Activated T-helper 1 cell treated with anti-CD3 and anti-CD28 coated beads, Interleukin-2, amount 50 U/mL, for 16 hours (primary cell): Measurements from ENCODE around the gene NDUFS6.
"Not testable (repeated sequence)": the region's sequence is repeated elsewhere in the genome, so short reads cannot be mapped to it uniquely, and the experiment has no call there.

ENCODE experiments used
- DNase-seq, 2 donors: peaks; one replicate each; pipeline ENCODE4 v3.0.0-alpha.2; 2020; ENCODE audit warnings: low read depth in 1 of 2, low spot score in 1 of 2

The NDUFS6 gene

GRCh38 chr5:1815071-1815786 is 14.0 kb downstream of the NDUFS6 start:
- DNase-seq: no peak

GRCh38 chr5:1815881-1816292 is 14.7 kb downstream of the NDUFS6 start:
- no peak for DNase-seq

GRCh38 chr5:1816495-1817089 is 15.4 kb downstream of the NDUFS6 start:
- DNase-seq: not testable (repeated sequence)

GRCh38 chr5:1817261-1818043 is 16.2 kb downstream of the NDUFS6 start:
- no peak for DNase-seq

- no peak for DNase-seq
These were observed 17.6 kb downstream of the NDUFS6 start for GRCh38 chr5:1818784-1819183.

- no peak for DNase-seq
These were observed 18.3 kb downstream of the NDUFS6 start for GRCh38 chr5:1819458-1819857.

GRCh38 chr5:1820381-1820780 is 19.2 kb downstream of the NDUFS6 start:
- no peak for DNase-seq

GRCh38 chr5:1820926-1821325 is 19.7 kb downstream of the NDUFS6 start:
- DNase-seq: no peak

- no peak for DNase-seq
These were observed 20.7 kb downstream of the NDUFS6 start for GRCh38 chr5:1821862-1822261.

GRCh38 chr5:1823381-1824034 is 22.3 kb downstream of the NDUFS6 start:
- no peak for DNase-seq

- no peak for DNase-seq
These were observed 23.1 kb downstream of the NDUFS6 start for GRCh38 chr5:1824109-1824821.

- no peak for DNase-seq
These were observed 24.0 kb downstream of the NDUFS6 start for GRCh38 chr5:1824903-1825841.

- no peak for DNase-seq
These were observed 25.2 kb downstream of the NDUFS6 start for GRCh38 chr5:1826235-1826980.

- DNase-seq: no peak
These were observed 26.0 kb downstream of the NDUFS6 start for GRCh38 chr5:1827025-1827885.

GRCh38 chr5:1827886-1828397 is 26.7 kb downstream of the NDUFS6 start:
- DNase-seq: peak in 1 of 2 donors; percentile 7

- no peak for DNase-seq
These were observed 29.5 kb downstream of the NDUFS6 start for GRCh38 chr5:1830571-1831228.

GRCh38 chr5:1831257-1831656 is 30.1 kb downstream of the NDUFS6 start:
- no peak for DNase-seq
